ENCODE data around the gene HID1.

DNA sequence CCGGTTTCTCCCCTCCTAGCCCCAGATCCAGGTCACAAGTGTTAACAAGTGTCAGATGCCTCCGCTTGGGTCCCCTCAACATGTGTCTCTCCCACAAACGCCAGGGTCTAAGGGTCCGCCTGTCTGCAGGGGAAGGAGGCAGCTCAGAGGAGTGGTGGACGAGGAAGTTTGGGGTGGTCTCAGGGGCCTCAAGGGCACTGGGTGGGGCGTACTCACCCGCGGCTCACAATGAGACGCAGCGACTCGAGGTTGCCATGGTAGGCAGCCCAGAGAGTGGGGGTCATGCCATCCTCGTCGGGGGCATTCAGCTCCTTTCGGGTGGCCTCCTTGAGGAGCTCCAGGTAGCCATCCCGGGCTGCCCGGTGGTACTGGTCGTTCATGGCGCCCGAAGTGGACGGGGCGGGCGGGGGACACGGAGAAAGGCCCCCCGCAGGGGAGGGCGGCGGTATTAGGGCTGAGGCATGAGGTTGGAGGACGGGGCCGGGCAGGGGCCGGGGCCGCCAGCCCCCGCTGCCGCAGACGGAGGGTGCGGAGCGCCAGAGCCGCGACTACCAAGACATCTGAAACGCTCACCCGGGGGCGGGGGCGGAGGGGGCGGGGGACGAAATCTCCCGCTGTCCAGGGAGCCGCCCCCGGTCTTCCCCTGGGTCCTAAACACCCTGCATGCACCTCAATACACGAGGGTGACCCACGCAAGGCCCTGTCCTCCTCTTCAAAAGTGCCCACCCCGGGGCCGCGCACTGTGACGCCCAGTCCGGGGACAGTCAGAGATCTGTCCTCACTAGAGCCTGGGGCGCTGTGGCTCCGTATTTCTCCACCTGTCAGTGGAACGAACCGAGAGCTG, 49.6 kb downstream of the HID1 start, which contains the start of gene USH1G:
- no peak for TF ChIP-seq MYC (IDR thresholded peaks at IDR 0.05; ENCODE audit: low read depth, low read length)
- TF ChIP-seq, protein P1, sequence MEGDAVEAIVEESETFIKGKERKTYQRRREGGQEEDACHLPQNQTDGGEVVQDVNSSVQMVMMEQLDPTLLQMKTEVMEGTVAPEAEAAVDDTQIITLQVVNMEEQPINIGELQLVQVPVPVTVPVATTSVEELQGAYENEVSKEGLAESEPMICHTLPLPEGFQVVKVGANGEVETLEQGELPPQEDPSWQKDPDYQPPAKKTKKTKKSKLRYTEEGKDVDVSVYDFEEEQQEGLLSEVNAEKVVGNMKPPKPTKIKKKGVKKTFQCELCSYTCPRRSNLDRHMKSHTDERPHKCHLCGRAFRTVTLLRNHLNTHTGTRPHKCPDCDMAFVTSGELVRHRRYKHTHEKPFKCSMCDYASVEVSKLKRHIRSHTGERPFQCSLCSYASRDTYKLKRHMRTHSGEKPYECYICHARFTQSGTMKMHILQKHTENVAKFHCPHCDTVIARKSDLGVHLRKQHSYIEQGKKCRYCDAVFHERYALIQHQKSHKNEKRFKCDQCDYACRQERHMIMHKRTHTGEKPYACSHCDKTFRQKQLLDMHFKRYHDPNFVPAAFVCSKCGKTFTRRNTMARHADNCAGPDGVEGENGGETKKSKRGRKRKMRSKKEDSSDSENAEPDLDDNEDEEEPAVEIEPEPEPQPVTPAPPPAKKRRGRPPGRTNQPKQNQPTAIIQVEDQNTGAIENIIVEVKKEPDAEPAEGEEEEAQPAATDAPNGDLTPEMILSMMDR (IDR thresholded peaks at IDR 0.05; ENCODE audit: low read depth, low read length): no peak
- no peak for TF ChIP-seq POLR2A (IDR thresholded peaks at IDR 0.05; ENCODE audit: extremely low read depth, insufficient read length)
